Parathyroid adenoma (tissue), 2 donors: ENCODE results near the gene LRG1.

Experiments
- H2AFZ ChIP-seq: fragments of 300-600 bp; sonication (generic); one replicate; pipeline ENCODE4 v1.7.0; 2017; ENCODE audit warnings: antibody characterized with exemption, mild to moderate bottlenecking
- H3K27ac ChIP-seq: fragments of 300-600 bp; sonication (generic); one replicate; pipeline ENCODE4 v1.7.0; 2017
- H3K27me3 ChIP-seq: fragments of 300-600 bp; sonication (generic); one replicate; pipeline ENCODE4 v1.7.0; 2017; ENCODE audit warnings: low read length; ENCODE audit not compliant: control insufficient read depth, insufficient read depth
- H3K36me3 ChIP-seq: fragments of 300-600 bp; sonication (generic); one replicate; pipeline ENCODE4 v1.7.0; 2017; ENCODE audit warnings: low read length; ENCODE audit not compliant: control insufficient read depth, insufficient read depth
- H3K4me1 ChIP-seq: fragments of 300-600 bp; sonication (generic); one replicate; pipeline ENCODE4 v1.7.0; 2017; ENCODE audit warnings: control low read depth
- H3K4me2 ChIP-seq: fragments of 300-600 bp; sonication (generic); one replicate; pipeline ENCODE4 v1.7.0; 2017; ENCODE audit warnings: low read length
- H3K4me3 ChIP-seq: fragments of 300-600 bp; sonication (generic); one replicate; pipeline ENCODE4 v1.7.0; 2017; ENCODE audit warnings: low read depth, low read length
- H3K79me2 ChIP-seq: fragments of 300-600 bp; sonication (generic); one replicate; pipeline ENCODE4 v1.7.0; 2017; ENCODE audit warnings: control low read depth
- H3K9ac ChIP-seq: fragments of 300-600 bp; sonication (generic); one replicate; pipeline ENCODE4 v1.7.0; 2017; ENCODE audit warnings: mild to moderate bottlenecking
- H3K9me3 ChIP-seq: fragments of 300-600 bp; sonication (generic); one replicate; pipeline ENCODE4 v1.7.0; 2017; ENCODE audit warnings: low read length; ENCODE audit not compliant: control insufficient read depth
- TF ChIP-seq, protein P1 (sequence below): fragments of 300-600 bp; sonication (generic); IDR thresholded peaks from one replicate; pipeline ENCODE4 v1.7.0; 2017; ENCODE audit warnings: antibody characterized with exemption, mild to moderate bottlenecking
- donor health status: primary hyperparathyroidism.

LRG1 gene

DNA sequence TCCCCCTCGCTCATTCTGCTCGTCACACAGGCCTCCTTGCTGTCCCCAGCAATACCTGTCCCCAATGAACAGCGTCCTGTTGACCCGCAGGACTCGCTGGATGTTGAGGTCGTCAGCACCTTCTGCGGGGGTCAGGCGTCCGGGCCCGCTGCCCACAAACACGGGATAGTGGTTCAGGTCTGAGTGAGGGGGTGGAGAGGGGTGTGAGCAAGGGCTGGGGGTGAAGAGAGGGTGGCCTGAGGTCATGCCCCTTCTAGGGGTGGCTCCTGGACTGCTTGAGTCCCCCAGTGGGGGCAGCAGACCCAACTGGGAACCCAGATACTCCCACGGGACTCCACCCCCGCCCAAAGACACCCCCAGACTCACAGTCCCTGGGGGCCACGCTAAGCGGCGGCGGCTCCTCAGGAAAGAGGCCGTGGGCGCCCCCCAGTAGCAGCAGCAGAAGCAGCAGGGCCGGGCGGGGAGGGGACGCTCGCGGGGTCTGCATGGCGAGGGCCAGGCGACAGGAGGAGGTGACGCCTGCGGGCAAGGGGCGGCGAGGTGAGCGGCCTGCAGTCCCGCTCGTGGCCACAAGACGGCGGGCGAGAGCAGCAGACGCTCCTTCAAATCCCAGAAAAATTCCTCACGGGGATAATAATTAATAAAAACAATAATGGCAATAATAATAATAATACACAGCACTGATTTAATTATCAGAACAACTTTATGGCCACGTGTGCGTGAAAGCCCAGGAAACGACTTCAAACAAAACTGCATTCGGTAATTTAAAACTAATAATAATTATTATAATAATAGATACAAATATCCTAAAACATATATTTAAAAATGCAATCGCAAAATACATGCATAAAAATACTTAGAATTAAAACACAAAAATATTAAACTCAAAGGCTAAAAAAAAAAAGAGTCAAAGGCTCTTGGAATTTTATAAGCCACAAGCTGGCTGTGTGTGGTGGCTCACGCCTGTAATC lies 18.4 kb upstream of the LRG1 start:
- Histone ChIP-seq H3K4me1 (no peaks in the 10 kb centered on the region), H3K9ac (no peak overlapping the region), H3K27ac (no peak overlapping the region), H2AFZ (no peak overlapping the region), H3K4me3 (peak overlapping the region; percentile 29), H3K27me3 (no peaks in the 10 kb centered on the region), H3K4me2 (no peak overlapping the region), H3K79me2 (no peaks in the 10 kb centered on the region), H3K9me3 (no peaks in the 10 kb centered on the region), H3K36me3 (no peaks in the 10 kb centered on the region)
- TF ChIP-seq, protein P1, sequence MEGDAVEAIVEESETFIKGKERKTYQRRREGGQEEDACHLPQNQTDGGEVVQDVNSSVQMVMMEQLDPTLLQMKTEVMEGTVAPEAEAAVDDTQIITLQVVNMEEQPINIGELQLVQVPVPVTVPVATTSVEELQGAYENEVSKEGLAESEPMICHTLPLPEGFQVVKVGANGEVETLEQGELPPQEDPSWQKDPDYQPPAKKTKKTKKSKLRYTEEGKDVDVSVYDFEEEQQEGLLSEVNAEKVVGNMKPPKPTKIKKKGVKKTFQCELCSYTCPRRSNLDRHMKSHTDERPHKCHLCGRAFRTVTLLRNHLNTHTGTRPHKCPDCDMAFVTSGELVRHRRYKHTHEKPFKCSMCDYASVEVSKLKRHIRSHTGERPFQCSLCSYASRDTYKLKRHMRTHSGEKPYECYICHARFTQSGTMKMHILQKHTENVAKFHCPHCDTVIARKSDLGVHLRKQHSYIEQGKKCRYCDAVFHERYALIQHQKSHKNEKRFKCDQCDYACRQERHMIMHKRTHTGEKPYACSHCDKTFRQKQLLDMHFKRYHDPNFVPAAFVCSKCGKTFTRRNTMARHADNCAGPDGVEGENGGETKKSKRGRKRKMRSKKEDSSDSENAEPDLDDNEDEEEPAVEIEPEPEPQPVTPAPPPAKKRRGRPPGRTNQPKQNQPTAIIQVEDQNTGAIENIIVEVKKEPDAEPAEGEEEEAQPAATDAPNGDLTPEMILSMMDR: peak; percentile 98

DNA sequence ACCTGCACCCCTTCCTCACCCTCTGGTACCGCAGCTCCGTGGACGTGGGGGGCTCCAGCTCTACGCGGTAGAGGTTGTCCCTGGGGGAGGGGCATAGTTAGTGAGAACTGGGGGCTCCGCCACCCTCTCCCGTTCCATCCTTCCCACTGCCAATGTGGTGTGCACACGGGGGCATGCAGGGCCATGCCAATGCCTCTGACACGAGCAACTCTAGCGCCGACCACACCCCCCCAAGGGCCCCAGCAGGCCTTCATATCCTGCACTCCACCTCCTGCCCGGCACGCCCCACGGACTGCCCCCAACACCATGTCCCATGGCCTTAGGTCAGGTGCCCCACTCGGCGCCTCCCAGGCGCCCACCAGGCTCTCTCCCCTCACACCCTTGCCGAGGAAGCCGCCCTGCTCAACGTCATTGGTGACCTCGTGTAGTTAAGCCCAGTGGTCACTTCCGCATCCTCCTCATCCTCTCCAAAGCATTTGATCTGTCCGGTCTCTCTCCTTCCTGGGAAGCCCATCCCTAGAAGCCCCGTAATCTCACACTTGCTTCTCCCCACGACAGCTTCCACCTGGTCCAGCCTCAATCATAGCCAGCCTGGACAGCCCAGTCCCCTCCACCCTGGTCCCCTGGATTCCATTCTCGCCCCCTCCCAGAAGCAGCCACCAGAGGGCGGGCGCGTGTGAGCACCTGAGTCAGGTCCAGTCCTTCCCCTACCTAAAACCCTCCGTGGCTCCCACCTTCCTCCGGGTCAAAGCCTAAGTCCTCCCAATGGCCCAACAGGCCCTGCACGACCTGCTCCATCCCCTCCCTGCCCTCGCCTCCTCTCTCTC lies 17.5 kb upstream of the LRG1 start:
- no peak overlapping the region for H3K9ac ChIP-seq
- TF ChIP-seq, protein P1: no peak
- no peak overlapping the region for H3K4me3 ChIP-seq

DNA sequence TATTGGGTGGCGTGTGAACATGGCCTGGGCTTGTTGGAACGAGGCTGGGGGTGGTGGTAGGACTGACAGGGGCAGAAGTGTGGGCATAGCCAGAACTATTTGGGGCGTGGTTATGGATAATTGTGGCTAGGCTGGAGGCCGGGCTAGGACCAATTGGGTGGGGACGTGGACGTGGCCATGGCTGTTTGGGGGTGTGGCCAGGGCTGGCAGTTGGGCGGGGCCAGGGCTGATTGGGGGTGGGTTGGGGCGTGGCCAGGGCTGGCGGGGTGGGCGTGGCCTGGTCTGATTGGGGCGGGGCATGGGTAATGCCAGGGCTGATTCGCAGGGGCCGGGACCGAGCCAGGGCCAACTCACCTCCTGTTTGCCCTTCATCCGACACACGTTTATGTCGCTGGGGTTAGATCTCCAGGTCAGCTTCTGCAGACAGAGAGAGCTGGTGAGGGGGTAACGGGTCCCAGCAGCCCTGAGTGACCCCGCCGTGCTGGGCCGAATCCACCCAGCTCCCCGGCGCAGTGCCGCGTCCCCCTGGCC lies 16.8 kb upstream of the LRG1 start:
- H3K9ac ChIP-seq: no peak overlapping the region
- H2AFZ ChIP-seq: no peak overlapping the region
- H3K4me2 ChIP-seq: no peak overlapping the region
- no peaks in the 10 kb centered on the region for H3K79me2 ChIP-seq
- H3K4me3 ChIP-seq: no peak overlapping the region
- no peak overlapping the region for H3K27ac ChIP-seq
- no peaks in the 10 kb centered on the region for H3K27me3 ChIP-seq
- H3K9me3 ChIP-seq: no peaks in the 10 kb centered on the region
- no peaks in the 10 kb centered on the region for H3K4me1 ChIP-seq
- TF ChIP-seq, protein P1: no peak
- H3K36me3 ChIP-seq: no peaks in the 10 kb centered on the region

More for the DNA sequence above, 17.5 kb upstream of the LRG1 start:
- Histone ChIP-seq H3K27ac (no peak overlapping the region), H3K36me3 (no peaks in the 10 kb centered on the region), H3K4me2 (no peak overlapping the region), H3K27me3 (no peaks in the 10 kb centered on the region), H3K79me2 (no peaks in the 10 kb centered on the region), H2AFZ (no peak overlapping the region), H3K9me3 (no peaks in the 10 kb centered on the region), H3K4me1 (no peaks in the 10 kb centered on the region)

DNA sequence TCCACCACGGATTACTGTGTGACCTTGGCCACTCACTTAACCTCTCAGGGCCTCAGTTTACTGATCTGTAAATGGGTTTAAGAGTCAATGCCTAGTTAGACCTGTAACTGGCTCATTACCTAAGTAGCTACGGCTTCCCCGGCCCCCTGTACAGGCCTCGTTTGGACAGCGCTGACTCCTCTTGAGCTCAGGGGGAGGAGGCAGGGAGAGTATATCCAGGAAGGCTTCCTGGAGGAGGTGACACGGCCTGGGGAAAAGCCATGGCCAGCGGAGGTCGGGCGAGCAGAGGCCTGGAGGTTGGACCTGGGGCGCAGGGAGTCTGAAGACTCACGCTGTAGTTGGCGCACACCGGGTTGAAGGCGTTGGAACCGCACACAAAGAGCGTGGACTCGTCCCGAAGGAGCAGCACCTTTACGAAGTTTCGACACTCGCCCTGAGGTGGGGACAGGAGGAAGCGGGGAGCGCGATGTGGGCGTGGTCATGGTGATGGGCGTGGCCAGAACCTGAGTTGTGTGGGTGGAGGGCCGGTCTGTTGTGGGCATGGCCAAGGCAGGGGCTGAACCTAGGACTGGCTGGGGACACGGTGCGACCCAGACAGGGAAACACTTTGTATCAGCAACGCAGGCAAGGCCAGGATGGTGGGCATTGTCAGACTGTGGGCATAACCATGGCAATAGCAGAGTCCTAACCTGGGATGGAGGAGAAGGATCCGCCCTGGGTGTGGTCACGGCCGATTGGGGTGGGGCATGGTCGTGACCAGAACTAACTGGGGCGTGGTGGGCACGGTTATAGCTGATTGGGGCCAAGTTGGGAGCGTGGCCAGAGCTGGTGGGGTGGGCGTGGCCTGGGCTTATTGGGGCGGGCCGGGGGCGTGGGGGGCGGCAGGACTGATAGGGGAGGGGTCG lies 16.1 kb upstream of the LRG1 start:
- no peaks in the 10 kb centered on the region for H3K27me3 ChIP-seq
- no peak overlapping the region for H2AFZ ChIP-seq
- no peaks in the 10 kb centered on the region for H3K9me3 ChIP-seq

More for the DNA sequence above, 16.1 kb upstream of the LRG1 start:
- H3K4me1 ChIP-seq: no peaks in the 10 kb centered on the region
- no peaks in the 10 kb centered on the region for H3K79me2 ChIP-seq
- no peak overlapping the region for H3K9ac ChIP-seq
- no peak overlapping the region for H3K4me2 ChIP-seq
- H3K36me3 ChIP-seq: no peaks in the 10 kb centered on the region
- no peak overlapping the region for H3K27ac ChIP-seq
- TF ChIP-seq, protein P1: no peak
- no peak overlapping the region for H3K4me3 ChIP-seq
